Measurements from ENCODE around the gene TTC32.
A peak's percentile ranks its signal among the peaks of the same experiment; 100 is the strongest.
"Not testable (repeated sequence)": the region's sequence is repeated elsewhere in the genome, so short reads cannot be mapped to it uniquely, and the experiment has no call there.

Gene TTC32

DNA sequence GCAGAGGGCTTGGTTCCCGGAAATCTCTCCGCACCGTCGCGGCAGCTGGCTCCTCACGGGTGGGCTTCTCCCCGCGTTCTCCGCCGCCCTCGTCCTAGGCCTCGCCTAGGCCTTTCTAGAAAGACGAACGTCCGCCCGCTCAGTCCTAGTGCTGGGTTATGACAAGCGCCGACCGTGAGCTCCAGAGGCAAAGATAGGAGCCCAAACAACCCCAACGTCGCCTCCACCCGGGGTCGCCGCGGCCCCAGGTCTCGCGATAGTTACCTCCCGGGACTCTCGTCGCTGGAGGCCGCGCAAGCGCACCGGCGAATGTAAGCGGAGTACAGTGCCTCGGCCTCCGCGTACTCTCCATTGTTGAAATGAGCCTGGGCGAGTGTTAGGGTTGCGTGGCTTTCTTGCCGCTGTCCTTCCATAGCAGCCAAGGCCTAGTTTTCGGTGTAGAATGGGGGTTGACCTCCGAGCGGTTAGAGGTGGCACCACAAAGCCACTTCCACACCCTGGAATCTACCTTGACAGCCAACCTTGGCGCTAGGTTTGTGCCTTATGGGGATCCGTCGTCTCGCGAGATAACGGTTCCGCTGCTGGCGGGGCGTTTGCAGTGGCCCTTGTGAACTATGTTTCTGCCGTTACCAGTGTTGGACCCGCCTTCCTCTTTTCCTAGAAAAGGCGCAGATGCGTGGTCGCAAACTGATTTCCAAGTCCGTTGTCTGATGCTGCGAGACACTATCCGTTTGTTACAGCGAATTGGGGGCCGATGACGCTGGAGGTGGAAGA, at the start of gene TTC32:
Gene TTC32 (minus strand): TSS at position 542 of the 774 bp plus-strand sequence. CDS start 129 bp downstream, at position 413.
- DNase-seq: peak; percentile 99

GRCh38 chr2:19949071-19949470, 47.3 kb upstream of the TTC32 start:
- no peak for DNase-seq

DNA sequence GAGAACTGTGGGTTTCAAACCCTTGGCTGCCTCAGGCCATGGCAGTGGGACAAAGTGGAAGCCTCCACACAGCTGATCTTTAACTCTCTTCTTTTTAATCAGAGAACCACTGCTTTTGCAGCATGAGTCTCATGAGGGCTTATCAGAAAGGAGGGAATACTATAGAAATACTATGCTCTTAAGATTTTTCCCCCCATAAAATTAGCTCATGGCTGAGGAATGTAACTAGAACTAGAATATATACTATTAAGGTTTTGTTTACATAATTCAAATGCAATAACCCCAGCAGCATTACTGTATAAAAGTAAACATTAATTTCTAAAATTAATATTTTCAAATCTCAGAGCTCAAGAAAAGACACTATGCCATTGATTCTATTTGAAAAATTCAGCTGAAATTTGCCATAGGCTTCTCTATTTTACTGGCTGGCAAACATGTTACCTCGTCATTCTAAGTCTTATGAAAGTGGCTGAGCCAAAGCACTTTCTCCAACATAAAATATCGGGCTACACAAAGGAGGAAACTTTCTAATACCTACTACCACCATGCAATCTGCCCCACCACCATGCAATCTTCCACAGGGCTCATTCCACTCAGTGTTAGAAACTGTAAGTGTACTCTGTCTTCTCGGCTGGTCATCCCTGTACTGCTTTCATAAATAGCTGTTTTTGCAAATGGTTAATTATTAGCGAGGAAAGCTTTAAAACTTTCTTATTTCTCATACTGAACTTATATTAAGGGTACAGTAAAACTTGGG, 45.6 kb upstream of the TTC32 start:
- DNase-seq: no peak

DNA sequence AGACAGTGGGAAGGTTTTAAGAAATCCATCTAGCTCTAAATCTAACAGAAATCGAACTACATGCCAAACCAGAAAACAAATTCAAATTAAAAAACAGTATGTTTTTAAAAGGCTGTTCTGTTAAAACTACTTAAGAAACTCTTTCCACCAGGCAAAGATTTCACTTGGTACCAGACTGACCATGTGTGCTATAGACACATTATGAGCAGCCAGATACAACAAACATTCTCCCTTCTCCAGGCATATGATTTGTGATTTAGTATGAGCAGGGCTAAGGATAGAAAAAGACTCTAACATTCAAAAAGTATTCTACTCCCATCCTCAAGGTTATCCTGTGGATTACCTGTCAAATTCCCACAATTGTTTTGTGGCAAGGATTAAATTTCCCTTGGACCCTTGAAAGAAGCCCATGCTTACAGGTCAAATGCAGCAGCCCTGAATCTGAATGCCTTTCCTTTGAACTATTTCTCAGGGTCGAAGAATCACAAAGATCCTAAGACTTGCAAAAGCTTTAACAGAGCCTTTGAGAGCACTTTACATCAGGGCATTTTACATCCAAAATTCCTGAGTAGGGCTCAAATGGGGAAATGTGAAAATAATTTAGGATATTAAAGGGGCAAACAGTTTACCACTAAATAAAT, 42.5 kb upstream of the TTC32 start:
- DNase-seq: no peak

- peak; percentile 47 for DNase-seq
These were observed 41.4 kb upstream of the TTC32 start for GRCh38 chr2:19943189-19943588.

DNA sequence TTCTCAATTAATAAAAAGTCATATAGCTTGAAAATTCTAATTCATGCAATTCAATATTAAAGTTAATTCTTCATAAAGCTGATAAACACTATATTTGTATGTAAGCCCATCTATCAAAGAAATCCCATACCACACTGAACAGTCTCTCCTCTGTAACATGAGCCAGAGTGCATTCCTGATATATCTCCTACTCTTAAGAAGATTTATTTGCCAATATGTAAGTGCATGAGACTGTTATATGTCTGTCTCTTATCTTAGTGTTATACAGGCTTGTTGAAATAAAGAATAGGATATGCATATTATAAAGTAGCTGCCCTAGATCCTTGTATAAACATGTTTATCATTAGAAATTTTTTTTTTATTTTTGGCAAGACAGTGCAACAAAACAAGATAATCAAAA, 40.4 kb upstream of the TTC32 start:
- no peak for DNase-seq

DNA sequence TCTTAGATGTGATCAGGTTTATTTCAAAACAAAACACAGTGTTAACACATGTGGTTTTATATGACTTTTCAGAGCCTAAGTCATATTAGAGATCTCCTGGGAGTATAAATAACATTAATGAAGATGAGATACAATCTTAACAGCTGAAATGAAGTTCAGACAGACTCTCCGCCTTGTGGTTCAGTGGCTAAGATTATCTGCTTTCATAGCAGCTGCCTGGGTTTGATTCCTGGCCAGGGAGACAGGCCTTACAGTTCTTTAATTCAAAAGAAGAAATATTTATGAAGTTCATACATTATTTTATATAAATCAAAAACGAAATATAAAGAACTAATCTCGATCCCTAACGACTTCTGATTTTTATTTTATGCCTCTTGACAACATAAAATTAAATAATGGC, 35.2 kb upstream of the TTC32 start:
- DNase-seq: peak; percentile 72

- no peak for DNase-seq
These were observed 34.4 kb upstream of the TTC32 start for GRCh38 chr2:19936203-19936602.

DNA sequence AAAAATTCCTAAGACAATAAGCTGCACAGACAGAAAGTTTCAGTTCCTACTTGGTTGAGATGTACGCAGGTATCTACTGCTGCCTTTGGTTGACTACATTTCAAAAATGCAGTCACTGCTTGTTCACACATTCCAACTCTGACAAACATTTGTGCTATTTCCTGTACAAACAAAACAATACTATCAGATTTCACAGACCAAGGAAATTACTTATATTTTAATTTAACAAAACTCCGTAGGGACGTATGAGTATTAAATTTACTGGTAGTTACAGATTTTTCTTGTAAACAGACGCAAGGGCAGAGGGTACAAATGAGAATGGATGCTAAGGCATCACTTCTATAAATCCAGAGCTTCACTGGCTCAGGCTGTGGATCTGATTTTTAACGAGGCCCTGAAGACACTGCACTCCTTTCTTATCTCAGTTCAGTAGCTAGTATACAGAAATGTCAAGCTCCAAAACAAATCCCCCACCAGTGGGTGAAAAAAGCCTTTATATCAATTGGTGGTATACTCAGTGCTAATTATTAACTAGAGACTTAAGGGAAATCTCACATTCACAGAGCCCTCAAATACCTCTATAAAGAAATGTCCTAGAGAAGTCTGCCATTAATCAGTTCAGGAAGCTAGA, 31.7 kb upstream of the TTC32 start:
- no peak for DNase-seq

DNA sequence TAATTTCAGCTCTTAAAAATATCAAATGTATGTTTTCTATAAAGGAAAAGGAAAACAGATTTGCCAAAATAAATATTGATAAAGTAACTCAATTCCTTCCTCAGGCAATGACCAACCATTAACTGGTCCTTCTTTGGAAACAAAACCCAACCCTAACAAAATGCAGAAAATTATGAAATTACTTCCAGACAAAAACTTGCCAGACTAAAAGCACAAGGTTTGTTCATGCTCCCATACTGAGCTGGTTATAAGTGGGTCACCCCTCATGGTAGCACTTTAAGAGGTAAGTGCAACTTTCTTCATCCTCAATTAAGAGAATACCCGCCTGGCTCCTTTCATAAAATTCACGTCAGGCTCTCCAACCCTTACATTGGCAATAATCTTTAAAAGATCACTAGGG, 31.1 kb upstream of the TTC32 start:
- DNase-seq: no peak

GRCh38 chr2:19929226-19929625, 27.4 kb upstream of the TTC32 start:
- DNase-seq: no peak

DNA sequence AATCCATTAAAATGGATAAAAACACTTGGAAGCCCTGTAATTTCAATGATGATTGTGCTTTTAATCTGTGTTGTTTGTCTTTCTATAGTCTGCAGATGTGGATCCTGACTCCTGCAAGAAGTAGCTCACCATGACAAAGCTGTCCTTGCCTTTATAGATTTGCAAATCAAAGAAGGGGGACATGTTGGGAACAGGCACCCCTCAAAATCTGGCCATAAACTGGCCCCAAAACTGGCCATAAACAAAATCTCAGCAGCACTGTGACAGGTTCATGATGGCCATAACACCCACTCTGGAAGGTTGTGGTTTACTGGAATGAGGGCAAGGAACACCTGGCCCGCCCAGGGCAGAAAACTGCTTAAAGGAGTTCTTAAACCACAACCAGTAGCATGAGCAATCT, 26.0 kb upstream of the TTC32 start:
- DNase-seq: not testable (repeated sequence)

- DNase-seq: not testable (repeated sequence)
These were observed 22.7 kb upstream of the TTC32 start for GRCh38 chr2:19924526-19924925.

DNA sequence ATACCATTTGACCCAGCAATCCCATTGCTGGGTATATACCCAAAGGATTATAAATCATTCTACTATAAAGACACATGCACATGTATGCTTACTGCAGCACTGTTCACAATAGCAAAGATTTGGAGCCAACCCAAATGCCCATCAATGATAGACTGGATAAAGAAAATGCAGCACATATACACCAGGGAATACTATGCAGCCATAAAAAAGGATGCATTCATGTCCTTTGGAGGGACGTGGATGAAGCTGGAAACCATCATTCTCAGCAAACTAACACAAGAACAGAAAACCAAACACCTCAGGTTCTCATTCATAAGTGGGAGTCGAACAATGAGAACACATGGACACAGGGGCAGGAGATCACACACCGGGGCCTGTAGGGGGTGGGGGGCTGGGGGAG, 20.4 kb upstream of the TTC32 start:
- not testable (repeated sequence) for DNase-seq

DNA sequence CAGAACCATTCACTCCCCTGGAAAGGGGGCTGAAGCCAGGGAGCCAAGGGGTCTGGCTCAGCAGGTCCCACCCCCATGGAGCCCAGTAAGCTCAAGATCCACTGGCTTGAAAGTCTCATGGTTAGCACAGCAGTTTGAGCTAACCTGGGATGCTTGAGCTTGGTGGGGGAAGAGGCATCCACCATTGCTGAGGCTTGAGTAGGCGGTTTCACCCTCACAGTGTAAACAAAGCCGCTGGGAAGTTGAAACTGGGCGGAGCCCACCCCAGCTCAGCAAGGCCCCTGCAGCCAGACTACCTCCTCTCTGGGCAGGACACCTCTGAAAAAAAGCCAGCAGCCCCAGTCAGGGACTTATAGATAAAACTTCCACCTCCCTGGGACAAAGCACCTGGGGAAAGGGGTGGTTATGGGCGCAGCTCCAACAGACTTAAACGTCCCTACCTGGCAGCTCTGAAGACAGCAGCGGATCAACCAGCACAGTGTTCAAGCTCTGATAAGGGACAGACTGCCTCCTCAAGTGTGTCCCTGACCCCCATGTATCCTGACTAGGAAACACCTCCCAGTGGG, 14.7 kb upstream of the TTC32 start:
- DNase-seq: peak; percentile 88

DNA sequence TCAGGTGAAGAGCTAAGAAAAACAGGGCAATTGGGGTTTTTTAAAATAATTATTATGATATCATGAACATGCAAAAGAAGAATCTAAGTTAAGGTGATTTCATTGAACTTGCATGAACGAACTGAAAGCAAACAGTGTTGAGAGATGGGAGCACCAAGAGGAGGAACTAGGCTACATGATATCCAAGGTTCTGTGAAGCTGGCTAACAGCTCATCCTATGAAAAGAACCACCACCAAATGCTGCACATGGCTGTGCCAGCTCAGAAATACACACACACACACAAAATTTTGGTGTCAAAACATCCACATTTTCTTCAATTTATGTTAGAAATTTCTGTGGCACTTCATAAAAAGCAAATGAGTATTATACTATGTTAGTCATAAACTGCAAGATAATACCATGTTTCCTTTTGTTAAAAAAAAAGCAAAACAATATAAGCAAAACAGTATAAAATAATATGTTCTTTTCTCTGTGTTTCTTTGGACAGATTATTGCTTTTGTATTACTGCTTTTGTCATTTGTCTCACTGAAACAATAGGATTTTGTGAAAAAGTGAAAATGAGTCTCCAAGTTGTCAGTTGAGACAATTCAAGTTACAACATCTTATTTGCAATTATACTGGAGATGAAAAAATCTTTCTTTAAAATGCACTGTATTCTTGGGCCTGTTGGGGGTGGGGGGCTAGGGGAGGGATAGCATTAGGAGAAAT, 12.6 kb upstream of the TTC32 start:
- no peak for DNase-seq

DNA sequence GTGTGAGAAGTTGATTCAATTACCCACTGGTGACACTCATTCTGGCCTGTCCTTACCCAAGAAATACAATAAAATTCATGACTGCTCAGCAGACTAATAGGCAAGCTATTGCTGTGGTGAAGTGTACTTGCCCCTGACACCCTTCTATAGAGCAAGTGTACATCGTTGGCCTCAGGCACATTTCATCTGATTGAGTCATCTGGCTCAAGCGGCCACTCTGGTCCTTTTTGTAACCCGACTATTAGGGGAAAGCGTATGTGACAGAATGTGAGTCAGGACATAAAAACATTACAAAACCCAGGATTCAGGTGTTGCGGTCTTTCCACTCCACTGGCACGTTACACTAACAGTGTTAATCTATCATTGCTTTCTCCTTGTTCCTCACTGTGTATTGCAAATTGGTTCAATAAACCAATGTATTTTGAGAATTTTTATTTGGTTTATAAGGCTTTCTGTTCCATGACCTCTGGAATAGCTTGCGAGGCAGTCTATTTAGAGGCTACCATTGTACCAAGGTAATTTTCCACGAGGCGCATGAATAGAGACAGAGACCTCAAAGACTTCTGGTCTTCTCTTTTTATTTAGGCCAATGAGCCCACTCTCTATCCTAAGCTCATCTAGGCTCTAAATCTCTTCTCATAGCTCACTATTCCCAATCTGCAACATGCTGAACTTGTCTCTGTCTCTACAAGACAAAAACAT, 10.2 kb upstream of the TTC32 start:
- no peak for DNase-seq

DNA sequence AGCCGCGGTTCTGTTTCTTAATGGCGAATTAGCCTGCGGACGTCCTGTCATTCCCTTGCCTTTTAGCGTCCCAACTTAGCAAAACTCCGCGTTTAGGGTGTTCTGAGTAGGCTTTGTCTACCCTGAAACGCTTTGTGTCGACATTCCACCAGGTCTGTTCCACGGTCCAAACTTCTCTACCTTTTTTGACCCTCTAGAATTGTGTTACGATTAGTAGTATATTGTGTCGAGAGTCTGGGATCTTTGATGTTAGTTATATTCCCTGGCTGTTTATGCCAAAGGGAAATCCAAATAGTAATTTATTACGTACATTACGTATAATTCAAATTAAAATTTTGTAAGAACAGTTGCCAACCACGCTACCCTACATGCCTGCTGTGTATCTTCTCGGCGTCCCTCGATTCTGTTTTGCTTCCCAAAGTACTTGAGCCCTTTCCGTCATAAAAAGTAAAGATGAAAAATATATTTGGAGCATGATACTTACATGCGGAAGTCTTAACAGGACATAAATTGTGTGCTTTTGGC, 495 bp upstream of the TTC32 start:
- DNase-seq: peak; percentile 58

DNA sequence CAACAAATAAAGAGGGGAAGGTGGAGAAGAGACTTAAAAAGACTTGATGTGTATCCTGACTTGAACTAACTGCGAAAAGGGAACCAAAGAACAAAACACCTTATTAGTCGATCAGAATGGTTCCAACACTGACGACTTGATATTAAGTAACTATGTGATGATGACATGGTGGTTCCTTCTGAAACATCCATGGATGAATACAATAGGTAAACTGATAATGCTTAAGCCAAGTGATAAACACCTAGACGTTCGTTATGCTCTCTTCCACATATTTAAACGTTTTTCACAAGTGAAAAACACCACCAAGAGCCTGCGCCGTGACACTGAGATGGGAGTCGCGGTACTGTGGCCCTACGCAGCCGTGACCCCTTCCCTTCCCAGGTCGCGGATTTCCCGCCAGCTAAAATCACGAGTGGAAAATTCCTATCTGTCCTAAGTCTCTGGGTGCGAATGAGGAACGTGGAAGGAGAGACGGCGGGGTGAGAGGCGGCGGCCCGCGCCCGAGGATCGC, 797 bp downstream of the TTC32 start:
- peak; percentile 46 for DNase-seq

DNA sequence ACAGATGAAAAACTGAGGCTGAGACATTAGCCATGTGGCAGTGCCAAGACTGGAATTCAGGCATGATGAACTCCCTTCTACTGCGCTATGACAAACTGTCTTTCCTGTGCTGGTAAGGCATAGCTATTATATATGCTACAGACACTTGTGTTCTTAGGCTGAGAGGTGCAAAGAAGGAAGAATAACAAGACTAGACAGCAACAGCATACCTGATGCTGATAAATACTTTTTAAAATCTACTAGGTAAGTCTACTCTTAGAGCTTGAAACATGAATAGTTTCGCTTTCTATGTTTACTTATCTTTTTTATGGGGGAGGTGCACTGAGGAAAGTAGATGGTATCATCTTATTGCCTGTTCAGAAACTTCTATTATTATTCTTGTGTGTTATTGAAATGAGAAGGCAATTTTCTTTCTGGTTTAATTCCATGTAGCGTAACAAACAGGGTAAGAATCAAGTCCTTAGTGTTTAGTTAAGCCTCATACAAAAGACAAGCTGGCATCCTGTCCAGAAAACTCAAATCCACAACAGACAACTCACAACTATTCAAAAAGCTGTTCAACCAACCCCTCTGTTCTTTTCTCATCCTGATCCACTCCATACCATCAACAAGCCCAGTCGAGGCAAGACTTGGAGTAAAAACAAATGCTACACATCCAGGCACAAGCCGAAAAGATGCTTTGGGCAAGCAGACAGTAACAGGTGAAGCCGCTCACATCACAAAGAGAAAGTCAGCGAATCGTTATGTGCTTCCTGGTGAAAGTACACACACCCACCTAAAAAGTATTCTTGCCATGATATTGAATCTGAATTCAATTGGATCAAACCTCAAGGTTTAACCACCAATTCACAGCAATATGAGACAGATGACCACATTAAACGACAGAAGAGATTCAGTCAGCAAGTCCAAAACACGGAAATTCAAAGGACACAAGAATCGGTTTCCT, 1.5 kb downstream of the TTC32 start:
- peak; percentile 49 for DNase-seq
